Lower leg skin (tissue), 3 donors: ENCODE results near the gene DCP1B.

ENCODE experiments used
- CTCF ChIP-seq, 3 donors: fragments of 450-650 bp; IDR thresholded peaks; one replicate each; pipeline ENCODE4 v1.5.1; 2016; ENCODE audit warnings: antibody characterized with exemption in 3 of 3, mild to moderate bottlenecking in 3 of 3, moderate library complexity in 2 of 3
- POLR2A ChIP-seq, 2 donors: fragments of 450-650 bp; IDR thresholded peaks; one replicate each; pipeline ENCODE4 v1.6.1; 2016 to 2017; ENCODE audit warnings: antibody characterized with exemption in 2 of 2, mild to moderate bottlenecking in 1 of 2, moderate library complexity in 1 of 2

GRCh38 chr12:1974812-1975211 lies 29.4 kb downstream of the DCP1B start:
- TF ChIP-seq POLR2A (IDR thresholded peaks at IDR 0.05) (no peak), CTCF (IDR thresholded peaks at IDR 0.05) (no peak)
